Neural crest cell (in vitro differentiated cells): ENCODE data around the gene SLC44A2. TPM values are rescaled to one million over a fixed set of nuclear protein-coding genes. Genes with fewer than 3 reads are reported as not detected.
A peak's percentile ranks its signal among the peaks of the same experiment; 100 is the strongest.

ENCODE experiments used
- DNase-seq: peaks from one replicate; pipeline ENCODE4 v3.0.0; 2021; ENCODE audit warnings: low read depth, mixed read lengths, low spot score
- H3K27ac Mint-ChIP-seq: one replicate; pipeline ENCODE4 v1.8.0; 2021; ENCODE audit warnings: mild to moderate bottlenecking, mixed read lengths; ENCODE audit not compliant: unreplicated experiment
- H3K27me3 Mint-ChIP-seq: 2 replicates; pipeline ENCODE4 v1.8.0; 2021; ENCODE audit warnings: low read depth, mild to moderate bottlenecking, mixed read lengths
- H3K36me3 Mint-ChIP-seq: 2 replicates; pipeline ENCODE4 v1.8.0; 2021; ENCODE audit warnings: low read depth, mild to moderate bottlenecking, mixed read lengths
- H3K4me1 Mint-ChIP-seq: 2 replicates; pipeline ENCODE4 v1.8.0; 2021; ENCODE audit warnings: mixed read lengths
- H3K4me3 Mint-ChIP-seq: one replicate; pipeline ENCODE4 v1.8.0; 2021; ENCODE audit warnings: mild to moderate bottlenecking, mixed read lengths
- H3K9me3 Mint-ChIP-seq: 2 replicates; pipeline ENCODE4 v1.8.0; 2021; ENCODE audit warnings: mixed read lengths
- CTCF ChIP-seq: fragments of 200-600 bp; sonication (generic); conservative IDR thresholded peaks from 2 replicates; pipeline ENCODE4 v1.5.0; 2021; ENCODE audit warnings: antibody characterized with exemption, mild to moderate bottlenecking
- total RNA-seq: library from RNA; stranded (reverse); gene quantifications from 2 replicates; pipeline ENCODE4 v1.2.1, GENCODE V29; 2021

SLC44A2 gene
- total RNA-seq, 1 donor from 2014 or later = 99.5 TPM

- Mint-ChIP-seq H3K4me1 (peaks cover 16% of the 10 kb centered on the region), H3K27me3 (peaks cover 24% of the 10 kb centered on the region), H3K36me3 (peaks cover 26% of the 10 kb centered on the region), H3K9me3 (no peaks in the 10 kb centered on the region), H3K27ac (no peak overlapping the region), H3K4me3 (peak overlapping the region; percentile 67)
- no peak for DNase-seq
- TF ChIP-seq CTCF = no peak
These were observed 65.0 kb downstream of the SLC44A2 start for GRCh38 chr19:10690341-10690781.

GRCh38 chr19:10691178-10691881, 66.0 kb downstream of the SLC44A2 start:
- Mint-ChIP-seq H3K27me3 (peaks cover 31% of the 10 kb centered on the region), H3K27ac (no peak overlapping the region), H3K4me3 (peak overlapping the region; percentile 67), H3K4me1 (peaks cover 25% of the 10 kb centered on the region), H3K36me3 (peaks cover 30% of the 10 kb centered on the region), H3K9me3 (no peaks in the 10 kb centered on the region)
- TF ChIP-seq CTCF = no peak
- no peak for DNase-seq

GRCh38 chr19:10691883-10692282, 66.5 kb downstream of the SLC44A2 start:
- Mint-ChIP-seq H3K27me3 (peaks cover 35% of the 10 kb centered on the region), H3K4me3 (peak overlapping the region; percentile 61), H3K4me1 (peaks cover 28% of the 10 kb centered on the region), H3K27ac (no peak overlapping the region), H3K9me3 (no peaks in the 10 kb centered on the region), H3K36me3 (peaks cover 30% of the 10 kb centered on the region)
- TF ChIP-seq CTCF = no peak
- DNase-seq = no peak

GRCh38 chr19:10692673-10693264, 67.4 kb downstream of the SLC44A2 start:
- no peaks in the 10 kb centered on the region for H3K9me3 Mint-ChIP-seq
- no peak for DNase-seq
- H3K4me3 Mint-ChIP-seq = peak overlapping the region; percentile 61
- H3K4me1 Mint-ChIP-seq = peaks cover 29% of the 10 kb centered on the region
- H3K27ac Mint-ChIP-seq = no peak overlapping the region
- H3K36me3 Mint-ChIP-seq = peaks cover 30% of the 10 kb centered on the region
- H3K27me3 Mint-ChIP-seq = peaks cover 42% of the 10 kb centered on the region
- no peak for TF ChIP-seq CTCF

Other genes with a start within 250 kb of the SLC44A2 start
- 100 and 103 TPM in 2 replicates for gene TYK2, start 245.0 kb upstream of the SLC44A2 start, total RNA-seq
- gene CDC37, start 222.0 kb upstream of the SLC44A2 start, total RNA-seq = 164 TPM in 2 replicates
- 1.5 and 2.1 TPM in 2 replicates for gene PDE4A, start 205.0 kb upstream of the SLC44A2 start, total RNA-seq
- gene KEAP1, start 122.2 kb upstream of the SLC44A2 start, total RNA-seq = 79.7 and 82.5 TPM in 2 replicates
- 0.79 and 1.1 TPM in 2 replicates for gene S1PR5, start 108.1 kb upstream of the SLC44A2 start, total RNA-seq
- 53.3 and 56.7 TPM in 2 replicates for gene ATG4D, start 81.6 kb upstream of the SLC44A2 start, total RNA-seq
- 41.2 and 42.5 TPM in 2 replicates for gene KRI1, start 59.5 kb upstream of the SLC44A2 start, total RNA-seq
- 8.7 and 9.5 TPM in 2 replicates for gene CDKN2D, start 56.6 kb upstream of the SLC44A2 start, total RNA-seq
- gene AP1M2, start 38.2 kb upstream of the SLC44A2 start, total RNA-seq = not detected in 2 replicates
- gene ILF3, start 28.8 kb downstream of the SLC44A2 start, total RNA-seq = 848 and 861 TPM in 2 replicates
- gene QTRT1, start 75.9 kb downstream of the SLC44A2 start, total RNA-seq = 74.0 and 85.0 TPM in 2 replicates
- 117 TPM in 2 replicates for gene DNM2, start 92.5 kb downstream of the SLC44A2 start, total RNA-seq
- 27.9 and 30.9 TPM in 2 replicates for gene TMED1, start 210.7 kb downstream of the SLC44A2 start, total RNA-seq
- gene C19orf38, start 222.9 kb downstream of the SLC44A2 start, total RNA-seq = not detected in 2 replicates
- gene CARM1, start 246.0 kb downstream of the SLC44A2 start, total RNA-seq = 99.6 and 106 TPM in 2 replicates